Transverse colon (tissue), 3 donors: ENCODE results near the gene CAB39L.

Experiments used
- CTCF ChIP-seq, 5 experiments: fragments of 200-600 bp in 3 of 5; fragments of 450-650 bp in 2 of 5; sonication (generic) in 3 of 5; IDR thresholded peaks; 1 replicate in 2 of 5; 2 replicates in 3 of 5; pipeline ENCODE4 v1.5.1; 2016 to 2017; ENCODE audit warnings: antibody characterized with exemption in 5 of 5, inconsistent platforms in 3 of 5, mild to moderate bottlenecking in 2 of 5, moderate library complexity in 1 of 5
- EP300 ChIP-seq: sonication (generic); formaldehyde crosslinking; IDR thresholded peaks from one replicate; pipeline ENCODE4 v1.6.1; 2017; ENCODE audit warnings: antibody characterized with exemption, low read depth

GRCh38 chr13:49305792-49306425 is 138.0 kb downstream of the CAB39L start:
- TF ChIP-seq EP300 (no peak), CTCF (IDR thresholded peaks at IDR 0.05) (no peak)
